ENCODE data around the gene GABRR2.
"Not testable (repeated sequence)": the region's sequence is repeated elsewhere in the genome, so short reads cannot be mapped to it uniquely, and the experiment has no call there.

Gene GABRR2

DNA sequence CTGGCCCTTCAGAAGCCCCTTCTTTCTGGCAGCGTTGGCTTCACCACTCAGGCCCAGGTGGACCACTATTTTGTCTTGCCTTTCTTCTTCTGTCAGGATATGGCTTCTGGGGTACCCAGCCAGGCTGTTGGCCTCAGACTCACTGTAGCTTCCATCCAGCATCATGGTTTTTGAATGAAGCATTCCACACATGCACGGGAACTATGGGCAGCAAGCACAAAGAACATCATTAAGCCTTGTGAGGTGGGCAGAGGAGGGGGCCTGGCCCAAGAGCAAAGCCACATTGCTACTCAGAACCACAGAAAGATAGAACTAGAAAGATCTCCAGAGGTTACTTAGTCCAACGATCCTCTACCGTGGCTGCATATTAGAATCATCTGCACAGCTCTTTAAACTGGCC lies 57.3 kb downstream of the GABRR2 start:
- DNase-seq (ENCODE audit: low spot score): no peak

DNA sequence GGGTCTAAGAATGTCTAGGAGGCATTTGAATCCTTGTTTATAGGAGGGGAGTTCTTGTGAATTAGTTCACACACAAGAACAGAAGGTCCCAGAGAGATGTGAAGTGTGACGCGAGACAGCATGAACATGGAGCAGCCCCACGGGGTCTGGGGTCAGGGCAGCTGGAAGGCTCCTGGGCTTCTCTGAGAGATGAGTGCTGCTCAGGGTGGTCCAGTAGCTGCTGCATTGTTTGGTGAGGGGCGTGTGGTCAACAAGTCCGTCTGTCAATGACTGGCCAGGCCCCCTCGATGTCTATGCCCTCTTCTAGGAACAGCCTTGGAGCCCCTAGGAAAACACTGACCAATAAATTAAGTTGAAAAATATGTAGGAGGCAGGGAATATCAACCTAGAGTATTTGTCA lies 57.8 kb downstream of the GABRR2 start:
- DNase-seq (ENCODE audit: low spot score): no peak

DNA sequence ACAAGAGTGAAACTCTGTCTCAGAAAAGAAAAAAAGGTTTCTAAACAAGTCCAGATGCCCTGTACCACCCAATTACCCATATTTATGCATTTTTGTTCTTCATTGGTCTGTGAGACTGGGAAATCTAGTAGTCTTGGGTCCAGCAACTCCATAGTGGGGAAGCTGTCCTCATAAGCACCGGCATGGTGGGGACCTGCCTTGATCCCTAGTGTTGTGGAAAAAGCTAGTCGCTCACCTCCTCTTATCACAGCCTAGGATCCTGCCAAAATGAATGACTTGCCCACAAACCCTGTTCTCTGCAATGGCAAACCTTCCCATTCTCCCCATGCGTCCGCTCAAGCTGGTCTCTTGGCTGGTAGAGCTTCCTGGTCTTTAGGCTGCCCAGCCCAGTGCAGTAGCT lies 59.7 kb downstream of the GABRR2 start:
- DNase-seq (ENCODE audit: low spot score): no peak

DNA sequence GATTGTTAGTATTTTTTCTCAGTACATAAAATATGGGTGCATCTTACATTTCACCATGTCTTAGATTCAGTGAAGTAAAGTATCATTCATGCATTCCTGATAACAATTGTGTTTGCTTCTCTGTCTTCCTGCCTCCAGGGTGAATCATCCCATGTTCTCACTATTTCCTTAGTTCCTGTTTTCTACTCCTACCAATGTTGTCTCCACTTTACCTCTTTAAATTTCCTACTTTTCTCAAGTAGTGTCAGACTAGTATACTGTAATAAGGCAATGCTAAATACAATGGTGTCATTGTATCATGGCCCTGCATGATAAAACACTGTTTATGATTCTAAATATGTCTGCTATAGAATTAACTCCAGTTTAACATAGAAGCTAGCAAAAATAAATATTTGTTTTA lies 60.5 kb downstream of the GABRR2 start:
- no peak for DNase-seq (ENCODE audit: low spot score)

DNA sequence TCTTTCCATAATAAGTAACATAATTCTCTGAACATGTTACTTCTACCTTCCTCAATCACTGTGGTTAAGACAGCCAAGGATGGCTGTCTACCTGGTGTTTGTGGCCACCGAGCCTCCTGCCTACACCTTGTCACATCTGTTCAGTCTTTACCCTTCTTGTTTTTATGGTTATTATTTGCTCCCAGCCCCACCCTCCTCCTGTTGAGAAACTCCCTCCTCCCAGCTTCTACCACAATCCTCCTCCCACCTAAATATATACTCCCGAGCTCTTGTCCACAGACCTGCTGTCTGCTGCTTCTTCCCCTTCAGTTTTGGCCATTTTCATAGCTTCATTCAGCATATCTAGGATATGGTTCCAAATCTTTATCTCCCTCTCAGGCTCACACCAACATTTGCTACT lies 62.2 kb downstream of the GABRR2 start:
- no peak for DNase-seq (ENCODE audit: low spot score)

DNA sequence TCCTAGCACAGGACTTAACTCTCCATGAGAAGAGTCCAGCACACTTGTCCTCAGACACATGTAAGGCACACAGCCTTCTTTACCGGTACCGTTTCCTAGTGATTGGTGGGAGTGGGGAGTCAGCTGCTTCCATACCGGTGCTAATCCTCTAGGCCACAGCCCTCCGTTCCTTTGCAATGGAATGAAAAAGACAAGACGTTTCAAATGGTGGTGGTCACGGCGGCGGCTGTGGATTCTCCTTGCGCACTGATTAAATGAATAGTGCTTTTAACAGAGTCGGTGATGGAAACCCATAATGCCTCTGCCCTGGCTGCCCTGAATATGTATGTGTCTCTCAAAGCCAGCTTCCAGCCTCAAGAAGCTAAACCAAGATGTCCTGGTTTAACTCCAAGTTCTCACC lies 63.1 kb downstream of the GABRR2 start:
- no peak for DNase-seq (ENCODE audit: low spot score)

DNA sequence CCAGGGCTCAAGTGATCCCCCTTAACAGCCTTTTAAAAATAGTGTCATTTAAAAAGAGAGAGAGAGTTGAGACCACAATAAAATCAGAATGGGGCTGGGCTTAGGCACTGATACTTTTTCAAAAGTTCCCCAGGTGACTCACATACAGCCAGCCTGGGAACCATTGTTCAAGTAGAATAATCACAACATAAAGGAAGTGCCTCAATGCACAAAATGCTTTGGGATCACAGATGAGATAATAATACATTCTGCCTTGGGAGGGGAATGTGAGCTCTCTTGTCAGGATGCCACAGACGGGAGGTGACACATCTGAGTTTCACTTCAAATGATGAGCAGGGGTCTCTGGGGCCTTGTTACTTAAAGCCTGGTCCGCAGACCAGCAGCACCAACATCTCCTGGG lies 63.9 kb downstream of the GABRR2 start:
- no peak for DNase-seq (ENCODE audit: low spot score)

DNA sequence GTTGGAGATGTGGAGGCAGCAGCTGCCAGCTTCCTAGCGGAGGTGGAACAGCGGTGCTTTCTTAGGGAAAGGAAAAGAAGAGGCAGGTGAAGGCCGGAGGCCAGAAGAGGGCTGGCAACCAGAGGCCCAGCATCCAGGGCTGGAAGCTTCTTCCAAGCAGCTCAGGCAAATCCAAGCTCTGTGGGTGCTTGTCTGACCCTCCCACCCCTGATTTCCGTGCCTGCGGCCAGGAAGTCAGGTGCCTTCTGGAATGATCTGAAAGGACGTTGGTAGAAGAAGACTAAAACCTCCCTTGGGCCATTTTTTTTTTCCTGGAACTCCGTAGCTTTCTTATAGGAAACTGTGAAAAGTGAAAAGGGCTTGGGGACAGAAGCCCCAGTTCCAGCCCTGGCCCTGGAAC lies 64.9 kb downstream of the GABRR2 start:
- DNase-seq (ENCODE audit: low spot score): no peak

DNA sequence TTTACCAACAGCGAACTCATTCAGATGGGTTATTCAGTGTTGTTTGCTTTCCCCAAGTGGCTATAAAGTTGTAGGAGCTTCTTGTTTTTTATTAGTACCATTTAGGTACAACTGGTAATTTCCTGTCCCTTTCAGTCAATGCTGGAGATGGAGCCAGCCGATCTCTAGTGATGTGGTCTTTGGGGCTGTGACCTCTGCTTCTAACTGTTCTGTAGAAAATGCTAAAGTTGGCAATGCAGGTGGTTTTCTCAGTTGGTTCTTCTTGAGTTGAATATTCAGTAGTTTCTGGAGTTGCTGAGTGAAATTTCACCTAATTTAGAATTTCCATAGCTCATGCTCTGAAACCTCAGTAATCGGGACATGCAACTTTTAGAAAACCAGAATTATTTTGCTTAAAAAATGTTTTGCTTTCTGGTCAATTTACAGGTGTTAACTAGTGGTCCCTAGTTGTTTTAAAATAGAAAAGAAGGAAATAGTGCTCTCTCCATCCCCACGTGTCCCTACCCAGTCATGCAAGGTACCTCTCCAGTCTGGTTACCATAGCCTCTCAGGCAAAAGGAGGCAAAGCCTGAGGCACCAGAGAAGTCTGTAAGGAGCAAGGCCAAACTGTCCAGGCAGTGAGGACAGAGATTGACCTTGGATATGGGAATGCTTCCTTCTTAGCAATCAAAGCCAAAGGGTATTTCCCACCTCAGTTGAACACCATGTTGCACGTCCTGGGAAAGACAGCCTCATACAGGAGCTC lies 70.7 kb downstream of the GABRR2 start:
- no peak for DNase-seq (ENCODE audit: low spot score)

DNA sequence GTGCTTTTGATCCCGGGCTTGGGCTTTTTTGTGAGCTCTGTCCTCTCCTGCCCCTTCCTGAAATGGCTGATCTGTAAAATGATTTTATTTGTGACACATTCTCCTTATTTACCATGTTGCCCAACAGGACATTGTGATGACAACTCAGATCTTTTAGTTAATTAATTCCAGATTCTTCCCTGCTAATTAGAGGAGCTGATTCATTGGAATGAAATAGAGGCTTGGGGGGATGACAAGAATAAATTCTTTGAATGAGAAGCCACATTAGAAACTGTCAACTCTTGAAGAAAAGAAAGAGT lies 71.8 kb downstream of the GABRR2 start:
- DNase-seq (ENCODE audit: low spot score): no peak

DNA sequence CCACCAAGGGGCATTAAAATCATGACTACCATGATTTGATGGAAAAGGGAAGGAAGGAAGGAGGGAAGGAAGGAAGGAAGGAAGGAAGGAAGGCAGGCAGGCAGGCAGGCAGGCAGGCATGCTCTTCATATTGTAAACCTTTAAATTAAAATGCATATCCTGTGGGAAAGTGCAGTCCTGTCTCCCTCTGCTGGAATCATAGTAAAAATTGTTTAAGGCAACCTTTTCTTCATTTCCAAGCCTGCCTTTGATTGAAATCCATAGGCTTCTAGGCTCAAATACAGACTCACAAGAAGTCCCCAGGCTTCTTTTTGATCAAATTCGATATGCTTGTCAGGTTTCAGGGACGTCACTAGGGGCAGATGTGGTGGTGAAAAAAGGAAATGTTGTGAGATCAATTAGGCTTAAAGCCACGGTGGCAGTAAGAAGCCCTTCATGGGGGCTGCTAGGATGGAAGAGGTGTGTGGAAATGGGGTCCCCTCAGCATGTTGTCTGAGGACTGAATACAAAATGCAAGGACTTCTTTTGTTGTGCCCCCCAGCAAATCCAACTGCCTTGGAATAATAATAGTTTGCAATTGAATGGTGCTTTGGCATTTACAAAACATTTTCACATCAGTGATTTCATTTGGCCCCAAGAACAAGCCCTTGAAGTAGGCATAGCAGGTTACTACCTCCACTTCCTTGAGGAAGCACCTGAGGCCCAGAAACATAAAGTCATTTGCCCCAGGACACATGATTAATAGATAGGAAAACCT lies 72.3 kb downstream of the GABRR2 start:
- DNase-seq (ENCODE audit: low spot score): no peak

DNA sequence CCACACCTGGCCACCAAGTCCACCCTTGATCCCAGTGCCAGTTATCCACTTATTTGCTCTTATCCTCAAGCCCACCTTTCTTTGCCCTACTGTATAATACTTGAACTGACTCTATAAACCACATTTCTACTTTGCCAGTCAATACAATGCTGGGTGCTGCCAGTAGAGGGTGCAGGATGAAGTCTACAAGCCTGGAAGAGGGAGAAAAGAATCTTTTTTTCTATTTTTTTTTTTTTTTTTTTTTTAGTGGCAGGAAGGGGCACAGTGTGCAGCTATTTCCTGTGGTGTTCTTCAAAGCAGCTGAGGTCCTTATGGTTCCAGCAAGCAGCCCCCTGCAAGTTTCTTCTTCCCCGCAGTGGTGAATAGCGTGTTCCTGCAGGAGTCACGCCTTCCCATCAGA lies 75.8 kb downstream of the GABRR2 start:
- DNase-seq (ENCODE audit: low spot score): no peak

DNA sequence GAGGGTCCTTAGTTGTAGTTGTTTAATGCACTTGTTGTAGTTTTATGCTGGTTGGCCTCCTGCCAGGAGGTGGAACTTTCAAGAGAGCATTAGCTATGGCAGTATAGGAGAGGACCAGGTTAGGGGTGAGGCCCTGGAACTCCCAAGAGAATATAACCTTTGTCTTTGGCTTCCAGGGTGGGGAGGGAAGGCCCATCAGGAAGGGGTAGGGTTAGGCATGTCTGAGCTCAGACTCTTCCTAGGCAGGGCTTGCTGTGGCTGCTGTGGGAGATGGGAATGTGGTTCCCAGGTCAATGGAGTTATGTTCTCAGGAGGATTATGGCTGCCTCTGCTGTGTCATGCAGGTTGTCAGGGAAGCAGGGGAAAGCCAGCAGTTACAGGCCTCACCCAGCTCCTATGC lies 77.9 kb downstream of the GABRR2 start:
- no peak for DNase-seq (ENCODE audit: low spot score)

DNA sequence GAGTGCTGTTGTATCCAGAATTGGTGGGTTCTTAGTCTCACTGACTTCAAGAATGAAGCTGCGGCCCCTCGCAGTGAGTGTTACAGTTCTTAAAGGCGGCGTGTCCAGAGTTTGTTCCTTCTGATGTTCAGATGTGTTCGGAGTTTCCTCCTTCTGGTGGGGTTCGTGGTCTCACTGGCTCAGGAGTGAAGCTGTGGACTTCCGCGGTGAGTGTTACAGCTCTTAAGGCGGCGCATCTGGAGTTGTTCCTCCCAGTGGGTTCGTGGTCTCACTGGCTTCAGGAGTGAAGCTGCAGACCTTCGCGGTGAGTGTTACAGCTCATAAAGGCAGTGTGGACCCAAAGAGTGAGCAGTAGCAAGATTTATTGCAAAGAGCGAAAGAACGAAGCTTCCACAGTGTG lies 81.5 kb downstream of the GABRR2 start:
- not testable (repeated sequence) for DNase-seq (ENCODE audit: low spot score)

DNA sequence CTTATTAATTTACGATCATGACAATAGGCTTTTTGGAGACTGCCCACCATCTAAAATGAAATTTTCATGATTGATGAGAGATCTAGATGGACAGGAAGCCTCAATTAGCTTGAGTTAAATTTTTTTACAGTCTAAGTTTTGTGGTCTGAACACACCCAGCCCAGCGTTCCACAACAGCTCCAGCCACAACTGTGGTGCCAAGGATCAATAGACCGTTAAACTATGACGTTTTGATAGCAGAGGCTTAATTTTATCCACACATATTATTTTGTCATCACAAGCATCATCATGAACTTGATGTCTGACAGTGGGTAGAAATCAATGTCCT lies 92.4 kb downstream of the GABRR2 start:
- no peak for DNase-seq (ENCODE audit: low spot score)

DNA sequence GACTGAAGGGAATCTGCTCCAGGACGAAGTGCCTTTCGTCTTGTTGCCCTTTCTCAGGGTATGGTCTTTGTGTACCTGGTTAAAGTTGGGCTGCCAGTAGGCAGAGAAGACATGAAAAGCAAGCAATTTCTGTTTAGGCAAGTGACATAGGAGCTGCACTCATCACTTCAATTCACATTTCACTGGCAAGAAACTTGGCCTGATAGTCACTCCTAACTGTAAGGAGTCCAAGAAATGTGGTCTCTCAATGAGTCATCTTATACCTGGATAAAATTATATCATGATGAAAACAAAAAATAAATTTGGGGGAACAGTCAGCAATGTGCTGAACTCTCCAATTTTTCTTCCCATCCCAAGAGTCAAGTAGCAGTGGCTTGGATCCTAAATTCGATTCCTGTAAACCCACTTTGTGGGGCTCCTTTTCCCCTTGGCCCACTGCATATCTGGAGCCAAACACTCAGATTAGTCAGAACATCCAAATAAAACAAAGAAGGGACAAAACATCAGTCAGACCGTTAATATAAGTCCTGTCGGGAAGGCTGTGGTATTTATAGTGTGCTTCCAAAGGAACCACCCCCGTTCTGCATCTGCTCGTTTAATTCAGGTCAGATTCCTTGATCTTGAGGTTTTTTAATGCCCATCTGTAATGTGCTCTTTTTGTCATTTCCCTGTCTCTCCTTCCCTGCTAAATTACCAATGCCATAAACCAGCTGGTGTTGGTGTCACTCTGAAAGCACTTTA lies 93.0 kb downstream of the GABRR2 start:
- DNase-seq (ENCODE audit: low spot score): no peak

DNA sequence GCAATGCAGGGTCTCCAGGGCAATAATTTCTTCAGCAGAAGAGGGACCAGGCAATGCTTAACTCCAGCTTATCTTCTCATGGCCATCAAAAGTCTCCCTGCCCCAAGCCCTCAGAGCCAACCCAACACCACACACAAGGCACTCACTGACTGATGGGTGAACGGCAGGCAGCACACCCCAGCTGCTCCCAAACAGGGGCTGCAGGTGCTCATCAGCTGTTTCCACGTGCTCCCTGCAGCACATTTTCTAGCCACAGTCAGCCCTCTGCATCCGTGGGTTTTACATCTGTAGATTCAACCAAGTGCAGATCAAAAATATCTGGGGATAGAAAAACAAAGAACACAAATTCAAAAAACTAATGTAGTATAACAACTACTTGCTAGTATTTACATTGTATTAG lies 94.0 kb downstream of the GABRR2 start:
- DNase-seq (ENCODE audit: low spot score): no peak

DNA sequence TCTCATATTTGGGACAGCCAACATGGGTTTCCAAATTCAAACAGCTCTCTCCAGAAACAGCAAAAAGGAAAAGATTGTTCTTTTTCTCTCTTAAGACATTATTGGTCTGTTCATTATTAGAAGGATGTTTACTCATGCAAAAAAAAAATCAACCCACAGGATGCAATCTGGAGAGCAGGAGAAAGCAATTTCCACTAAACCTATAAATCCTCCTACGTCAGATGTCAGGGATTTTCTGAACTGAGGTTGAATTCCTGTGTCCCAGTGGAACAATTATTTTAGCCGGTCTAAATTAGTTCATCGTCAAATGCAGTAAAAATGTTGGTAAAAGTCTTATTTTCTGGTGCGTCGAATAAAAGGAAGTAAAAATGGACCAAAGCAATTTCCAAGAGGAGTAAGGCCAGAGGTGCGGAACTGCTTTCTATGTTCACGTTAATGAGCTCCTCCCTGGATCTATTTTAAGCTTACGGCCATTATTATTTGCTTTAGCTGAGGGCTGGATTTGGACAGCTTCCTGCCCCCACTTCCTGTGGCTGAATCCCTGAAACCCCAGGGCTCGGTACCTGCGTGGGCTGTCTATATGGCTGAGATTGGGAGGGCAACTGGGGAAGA lies 97.7 kb downstream of the GABRR2 start, which contains the start of gene GABRR1:
TSS of gene GABRR1 (minus strand) at position 60 of the 612 bp plus-strand sequence. CDS start at position 24, 36 bp downstream.
- DNase-seq (ENCODE audit: low spot score): no peak

DNA sequence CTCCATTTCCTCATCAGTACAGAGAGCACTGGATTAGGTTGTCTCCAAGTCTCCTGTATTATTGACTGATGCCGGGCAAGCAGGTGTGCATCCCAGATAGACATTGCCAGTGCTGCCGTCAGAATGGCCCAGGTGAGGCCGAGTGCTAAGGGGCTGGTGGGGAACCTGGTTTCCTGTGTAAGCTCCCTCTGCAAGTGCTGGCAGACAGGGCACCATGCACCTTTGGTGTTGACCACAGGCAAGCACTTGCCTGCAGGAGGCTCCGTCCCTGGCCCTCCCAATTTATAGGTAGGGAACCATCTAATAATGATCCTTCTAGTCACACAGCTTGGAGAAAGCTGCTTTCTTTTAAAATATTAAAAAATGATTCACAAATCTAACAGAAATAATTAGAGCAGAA lies 98.7 kb downstream of the GABRR2 start:
- no peak for DNase-seq (ENCODE audit: low spot score)

DNA sequence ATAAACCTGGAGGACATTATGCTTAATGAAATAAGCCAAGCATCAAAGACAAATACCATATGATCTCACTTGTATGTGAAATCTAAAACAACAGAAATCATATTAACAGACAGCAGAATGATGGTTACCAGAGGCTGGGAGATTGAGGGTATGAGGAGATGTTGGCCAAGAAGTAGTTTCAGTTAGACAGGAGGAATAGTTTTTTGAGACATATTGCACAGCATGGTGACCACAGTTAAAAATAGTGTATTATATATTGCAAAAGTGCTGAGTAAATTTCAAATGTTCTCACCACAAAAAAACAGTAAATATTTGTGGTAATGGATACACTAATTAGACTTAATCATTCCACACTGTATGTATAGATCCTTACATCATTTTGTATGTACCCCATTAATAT lies 99.7 kb downstream of the GABRR2 start:
- DNase-seq (ENCODE audit: low spot score): no peak

DNA sequence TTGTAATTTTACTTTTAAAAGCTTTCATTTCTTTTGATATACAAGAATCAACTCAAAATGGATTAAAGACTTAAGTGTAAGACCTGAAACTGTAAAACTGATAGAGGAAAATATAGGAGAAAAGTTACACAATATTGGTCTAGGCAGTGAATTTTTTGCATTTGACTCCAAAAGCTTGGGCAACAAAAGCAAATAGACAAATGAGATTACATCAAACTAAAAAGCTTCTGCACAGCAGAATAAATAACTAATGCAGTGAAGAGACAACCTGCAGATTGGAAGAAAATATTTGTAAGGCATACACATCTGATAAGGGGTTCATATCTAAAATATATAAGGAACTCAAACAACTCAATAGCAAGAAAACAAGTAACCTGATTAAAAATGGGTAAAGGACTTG lies 100.9 kb downstream of the GABRR2 start:
- DNase-seq (ENCODE audit: low spot score): no peak

DNA sequence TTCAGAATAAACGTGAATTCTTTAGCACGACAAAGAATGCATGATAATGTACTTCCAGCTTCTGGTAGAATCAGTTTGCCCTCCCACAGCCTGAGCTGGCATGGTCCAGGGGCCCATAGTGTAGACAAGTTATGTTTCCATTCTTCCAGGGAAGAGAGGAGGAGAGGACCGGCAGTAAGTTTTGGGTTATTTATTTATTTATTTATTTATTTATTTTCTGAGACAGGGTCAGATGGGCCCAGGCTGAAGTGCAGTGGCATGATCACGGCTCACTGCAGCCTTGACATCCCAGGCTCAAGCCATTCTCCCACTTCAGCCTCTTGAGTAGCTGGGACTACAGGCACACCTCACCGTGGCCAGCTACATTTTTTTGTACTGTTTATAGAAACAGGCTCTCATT lies 102.6 kb downstream of the GABRR2 start:
- no peak for DNase-seq (ENCODE audit: low spot score)

DNA sequence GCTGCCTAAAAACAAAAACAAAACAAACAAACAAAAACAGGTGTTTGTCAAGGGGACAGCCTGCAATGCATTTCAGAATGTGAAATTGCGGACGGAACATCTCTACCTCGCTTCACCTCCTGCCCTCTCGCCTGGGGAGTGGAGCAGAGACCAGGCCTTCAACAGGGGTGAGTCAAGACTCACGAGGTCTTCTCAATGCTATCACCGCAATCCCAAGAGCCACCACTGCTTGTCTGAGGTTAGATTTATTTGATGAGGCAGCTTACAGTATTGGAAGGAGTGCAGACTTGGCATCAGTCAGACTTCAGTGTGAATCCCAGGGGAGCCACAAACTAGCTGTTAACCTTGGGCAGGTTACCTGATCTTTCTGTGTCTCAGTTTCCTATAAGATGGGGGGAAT lies 105.6 kb downstream of the GABRR2 start:
- DNase-seq (ENCODE audit: low spot score): no peak

Measured in hematopoietic multipotent progenitor cell treated with erythropoietin and hydrocortisone succinate and interleukin-3 and kit ligand, for 15 days (in vitro differentiated cells).